Hypothalamus (tissue), 51 donors: ENCODE results near the gene RGS7.
"Not testable (repeated sequence)": the region's sequence is repeated elsewhere in the genome, so short reads cannot be mapped to it uniquely, and the experiment has no call there.

ENCODE experiments used
- DNase-seq, 51 donors: peaks; one replicate each; lab custom pipeline; 2025; lab: John Stamatoyannopoulos, UW

The RGS7 gene

DNA sequence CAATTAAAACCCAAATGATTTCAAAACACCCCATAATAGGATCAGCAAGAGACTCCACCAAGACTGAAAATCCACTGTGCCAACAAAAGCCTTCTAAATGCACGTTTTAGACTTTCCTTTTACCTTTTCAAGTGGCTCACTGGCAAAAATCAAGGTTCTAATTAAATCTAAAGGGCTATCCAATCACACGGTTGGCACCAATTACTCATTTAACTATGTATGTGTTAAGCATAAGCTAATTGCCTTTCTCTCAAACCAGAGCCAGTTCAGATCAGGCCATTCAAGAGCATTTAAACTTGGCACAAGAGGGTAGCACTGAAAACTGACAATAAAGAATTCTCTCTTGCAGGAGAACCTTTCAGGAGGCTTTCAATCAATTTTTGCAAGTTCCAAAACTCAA lies 139.5 kb downstream of the RGS7 start:
- DNase-seq: no peak

DNA sequence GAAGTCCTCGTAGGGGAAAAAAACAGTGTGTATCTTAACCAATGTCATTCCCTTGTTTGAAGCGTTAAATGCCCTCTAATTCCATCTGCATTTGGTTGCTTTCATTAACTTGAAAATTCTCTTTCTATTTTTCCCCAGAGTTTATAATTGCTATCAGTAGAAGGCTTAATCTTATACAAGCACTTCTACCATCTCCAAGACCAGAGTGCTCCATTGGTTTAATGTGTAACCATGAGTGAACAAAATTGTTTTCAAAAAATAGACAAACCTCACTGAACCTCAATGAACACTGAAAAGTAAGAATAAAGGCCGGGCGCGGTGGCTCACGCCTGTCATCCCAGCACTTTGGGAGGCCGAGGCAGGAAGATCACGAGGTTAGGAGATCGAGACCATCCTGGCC lies 141.3 kb downstream of the RGS7 start:
- DNase-seq: no peak

DNA sequence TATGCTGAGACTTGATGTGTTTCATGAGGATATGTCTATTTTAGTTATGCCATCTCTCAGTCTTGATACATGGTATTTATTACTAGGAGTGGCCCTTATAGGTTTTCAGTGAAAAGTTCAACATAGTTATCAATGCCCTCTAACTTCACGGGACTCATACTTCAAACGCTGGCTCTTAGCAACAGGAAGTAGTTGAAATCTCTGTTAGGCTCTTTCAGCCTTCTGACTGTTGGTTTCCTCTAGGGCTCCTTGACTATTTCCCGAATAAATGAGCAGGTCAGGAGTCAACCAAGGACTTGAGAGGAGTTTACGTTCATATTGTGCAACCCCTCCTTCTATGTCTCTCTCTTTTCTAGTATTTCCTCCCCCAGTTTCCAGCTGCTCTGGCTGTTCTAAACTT lies 141.8 kb downstream of the RGS7 start:
- DNase-seq: no peak

DNA sequence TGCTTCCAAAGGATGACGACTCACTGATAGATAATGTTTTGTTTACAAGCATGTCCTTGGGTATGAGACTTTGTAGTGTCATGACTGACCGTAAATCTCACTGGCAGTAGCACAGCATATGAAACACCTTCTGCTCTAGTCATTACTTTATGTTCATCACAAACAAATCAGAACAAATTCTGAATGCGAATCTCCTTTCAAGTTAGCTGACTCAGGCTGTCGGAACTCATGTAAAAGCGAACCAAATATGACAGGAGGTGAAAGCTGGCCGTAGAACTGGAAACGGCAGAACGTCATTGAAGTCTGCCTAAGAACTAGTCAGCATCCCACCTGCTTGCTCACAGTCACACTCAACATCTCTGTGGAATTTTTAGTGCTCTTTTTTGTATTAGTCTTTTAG lies 143.9 kb downstream of the RGS7 start:
- DNase-seq: peak in 1 of 51 donors; percentile 23

DNA sequence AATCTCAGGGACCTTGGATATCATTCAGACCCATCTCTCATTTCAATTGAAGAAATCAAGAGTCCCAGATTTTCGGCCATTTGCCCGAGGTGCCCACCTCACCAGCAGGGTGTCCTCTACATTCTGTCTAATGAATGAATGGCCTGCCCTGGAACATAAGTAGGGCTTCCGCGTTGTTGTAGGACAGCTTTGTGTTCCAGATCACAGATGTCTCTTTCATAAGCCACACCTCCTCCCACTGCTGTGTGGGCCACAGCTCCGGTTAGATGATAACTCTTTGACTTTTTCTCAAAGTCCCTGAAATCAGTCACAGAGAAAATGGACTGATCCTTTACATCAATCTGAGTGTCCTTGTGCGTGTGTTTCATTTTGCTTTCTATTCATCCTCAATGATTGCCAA lies 144.4 kb downstream of the RGS7 start:
- peak in 1 of 51 donors; percentile 23 for DNase-seq

DNA sequence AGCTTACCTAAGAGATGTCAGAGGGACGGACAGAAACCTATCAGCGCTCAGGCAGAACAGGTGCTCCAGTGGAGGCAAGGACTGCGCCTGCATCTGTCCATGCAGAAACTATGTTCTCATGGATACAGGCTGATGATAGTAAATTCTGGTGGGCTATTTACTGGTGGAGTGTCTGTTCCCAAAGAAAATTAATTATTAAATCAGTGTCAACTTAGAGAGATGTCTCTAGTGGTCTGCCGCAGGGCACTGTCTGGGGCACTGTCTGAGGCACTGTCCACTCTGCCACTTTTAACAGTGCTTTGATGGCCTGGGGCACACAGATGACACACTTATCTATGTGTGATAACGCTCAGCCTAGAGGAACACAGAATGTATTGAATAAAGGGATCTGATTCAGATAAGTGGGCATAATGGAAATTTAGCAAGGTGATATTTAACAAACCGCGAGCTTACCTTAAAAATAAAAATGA lies 148.1 kb downstream of the RGS7 start:
- no peak for DNase-seq

DNA sequence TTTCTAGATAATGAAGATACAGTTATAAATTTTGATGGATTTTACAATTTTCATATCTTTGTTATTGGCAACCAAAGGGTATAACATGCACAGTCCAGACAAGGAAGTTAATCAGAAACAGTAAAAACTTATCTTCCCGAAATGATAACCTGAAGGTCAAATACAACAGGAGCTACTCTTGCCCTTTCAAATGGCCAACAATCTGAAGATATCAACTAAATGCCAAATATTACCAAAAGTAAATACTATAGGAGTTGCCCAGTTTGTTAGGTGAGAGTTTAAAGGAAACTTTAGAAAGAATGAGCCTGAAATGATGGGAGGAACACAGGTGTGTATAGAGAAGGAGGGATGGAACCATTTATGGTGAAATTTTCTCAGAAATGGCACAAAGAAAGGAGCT lies 153.2 kb downstream of the RGS7 start:
- no peak for DNase-seq

DNA sequence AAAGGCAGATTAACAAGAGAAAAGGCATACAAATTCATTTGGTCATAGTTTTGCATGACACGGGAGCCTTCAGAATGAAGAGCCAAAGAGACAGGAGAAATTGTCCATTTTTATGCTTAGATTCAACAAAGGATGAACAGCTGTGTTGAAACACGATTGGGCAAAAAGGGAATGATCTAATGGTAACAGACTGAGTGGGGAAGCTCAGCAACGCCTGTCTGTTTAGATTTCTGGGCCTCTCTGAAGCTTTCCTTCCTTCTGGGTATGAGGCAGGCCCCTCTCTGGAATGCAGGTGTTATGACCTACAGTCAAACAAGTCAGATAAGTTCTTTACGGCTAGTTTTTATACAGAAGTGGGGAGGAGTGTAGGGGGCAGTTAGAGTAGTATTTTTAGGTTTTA lies 154.6 kb downstream of the RGS7 start:
- DNase-seq: no peak

DNA sequence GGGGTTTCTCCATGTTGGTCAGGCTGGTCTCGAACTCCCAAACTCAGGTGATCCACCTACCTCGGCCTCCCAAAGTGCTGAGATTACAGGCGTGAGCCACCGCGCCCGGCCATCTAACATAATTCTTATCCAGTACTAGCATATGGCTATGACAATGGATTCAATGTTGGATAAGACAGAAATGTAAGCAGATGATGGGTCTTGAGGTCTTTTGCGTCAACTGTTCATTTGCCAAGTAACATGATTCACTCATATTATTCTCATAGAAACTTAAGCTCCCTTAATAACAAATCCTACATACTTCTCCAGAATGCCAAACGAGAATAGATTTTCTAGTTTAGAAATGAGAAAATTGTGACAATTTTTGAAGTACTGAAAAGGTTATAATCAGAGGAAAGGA lies 170.3 kb downstream of the RGS7 start:
- DNase-seq: no peak

DNA sequence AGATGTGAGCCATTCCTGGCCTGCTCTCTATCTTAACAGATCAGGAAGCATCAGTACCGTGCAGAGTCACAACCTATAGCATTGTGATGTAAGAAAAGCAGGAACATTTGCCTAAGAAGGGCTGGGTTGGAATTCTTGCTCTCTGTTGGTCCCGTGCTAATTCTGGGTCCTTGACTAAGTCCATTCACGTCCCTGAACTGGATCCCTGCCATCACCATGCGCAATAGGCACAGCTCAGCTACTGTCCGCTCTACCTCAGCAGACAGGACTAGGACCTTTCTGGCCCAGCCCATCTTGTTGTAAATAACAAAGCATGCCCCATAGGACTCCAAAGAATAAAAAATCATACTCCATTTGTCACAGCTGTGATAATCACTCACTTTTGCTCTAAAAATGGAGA lies 175.0 kb downstream of the RGS7 start:
- DNase-seq: no peak

DNA sequence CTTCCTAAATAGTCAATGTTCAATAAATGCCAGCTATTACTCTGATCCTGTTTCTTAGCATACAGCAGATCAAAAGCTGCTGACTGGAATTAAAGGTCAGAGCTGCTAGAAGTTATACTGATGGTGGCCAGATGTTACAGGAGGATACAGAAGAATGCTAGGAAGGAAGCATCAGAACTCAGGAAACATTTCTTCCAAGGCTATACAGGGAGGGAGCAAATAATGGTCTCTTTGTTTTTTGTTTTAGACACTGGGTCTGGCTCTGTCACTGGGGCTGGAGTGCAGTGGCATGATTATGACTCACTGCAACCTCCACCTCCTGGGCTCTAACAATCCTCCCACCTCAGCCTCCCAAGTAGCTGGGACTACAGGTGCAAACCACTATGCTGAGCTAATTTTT lies 175.5 kb downstream of the RGS7 start:
- DNase-seq: no peak

DNA sequence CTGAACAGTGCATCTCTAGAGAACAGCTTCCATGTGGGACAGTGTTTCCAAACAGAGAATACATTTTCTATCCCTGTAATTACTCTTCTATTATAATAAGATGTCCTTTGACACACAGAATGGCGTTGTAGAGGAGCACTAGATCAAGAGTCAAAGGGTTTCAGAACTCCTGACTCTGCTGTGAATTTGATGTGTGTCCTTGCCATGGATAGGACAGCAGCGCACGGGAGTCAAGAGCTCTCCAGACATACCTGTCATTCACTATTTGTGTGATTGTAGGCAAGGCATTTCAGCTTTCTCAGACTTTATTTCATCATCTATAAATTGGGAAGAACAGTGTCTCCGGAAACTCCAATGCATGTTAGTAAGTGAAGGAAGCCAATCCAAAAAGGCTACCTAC lies 176.4 kb downstream of the RGS7 start:
- DNase-seq: no peak

DNA sequence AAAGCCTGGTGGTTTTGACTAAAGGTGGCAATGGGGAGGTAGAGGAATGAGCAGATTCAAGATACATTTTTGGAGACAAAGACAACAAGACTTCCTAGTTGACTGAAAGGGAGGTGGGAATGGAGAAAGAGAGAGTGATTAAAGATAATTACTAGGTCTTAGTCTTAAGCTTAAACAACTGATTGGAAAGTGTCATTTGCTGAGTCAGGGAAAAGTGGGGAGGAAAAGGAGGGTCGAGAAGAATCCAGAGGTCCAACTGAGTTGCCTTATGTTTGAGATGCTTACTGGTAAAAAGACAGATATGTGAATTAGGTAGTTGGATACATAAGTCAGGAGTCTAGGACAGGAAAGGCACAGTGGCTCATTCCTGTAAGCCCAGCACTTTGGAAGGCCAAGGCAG lies 179.3 kb downstream of the RGS7 start:
- no peak for DNase-seq

DNA sequence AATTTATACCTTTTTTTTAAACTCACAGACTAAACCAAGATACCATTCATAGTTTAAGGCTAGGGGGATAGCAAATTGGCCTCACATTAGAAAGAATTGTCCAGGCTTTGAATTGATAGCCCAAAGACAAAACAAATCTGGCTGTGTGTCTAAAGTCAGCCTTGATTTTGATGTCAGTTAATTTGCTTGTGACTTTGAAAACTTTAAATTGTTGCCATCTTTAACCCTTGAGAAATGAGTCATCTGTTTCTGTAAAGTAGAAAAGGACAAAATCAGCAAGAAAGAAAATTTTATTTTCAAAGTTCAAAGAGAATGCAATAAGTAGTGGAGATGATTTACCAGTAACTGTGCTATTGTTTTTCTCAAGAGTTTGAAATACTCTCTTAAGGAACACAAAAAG lies 184.5 kb downstream of the RGS7 start:
- DNase-seq: no peak

DNA sequence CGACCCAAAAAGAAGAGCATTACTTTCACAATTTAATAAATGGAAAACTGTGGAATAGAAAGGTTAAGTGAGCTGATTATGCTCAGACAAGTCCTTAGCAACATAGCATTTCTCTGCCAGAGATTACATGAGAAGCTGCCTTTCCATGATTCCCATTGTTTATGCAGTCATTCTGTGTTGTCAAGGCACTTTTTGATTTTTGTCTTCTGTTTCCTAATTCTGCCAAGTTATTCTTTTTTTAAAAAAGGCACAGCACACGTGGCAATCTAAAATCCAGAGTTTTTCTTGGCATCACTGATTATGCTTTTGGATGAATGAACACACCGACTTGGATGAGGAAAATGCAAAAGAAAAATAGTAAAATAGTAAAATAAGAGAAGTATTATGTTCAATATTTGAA lies 185.0 kb downstream of the RGS7 start:
- DNase-seq: no peak

DNA sequence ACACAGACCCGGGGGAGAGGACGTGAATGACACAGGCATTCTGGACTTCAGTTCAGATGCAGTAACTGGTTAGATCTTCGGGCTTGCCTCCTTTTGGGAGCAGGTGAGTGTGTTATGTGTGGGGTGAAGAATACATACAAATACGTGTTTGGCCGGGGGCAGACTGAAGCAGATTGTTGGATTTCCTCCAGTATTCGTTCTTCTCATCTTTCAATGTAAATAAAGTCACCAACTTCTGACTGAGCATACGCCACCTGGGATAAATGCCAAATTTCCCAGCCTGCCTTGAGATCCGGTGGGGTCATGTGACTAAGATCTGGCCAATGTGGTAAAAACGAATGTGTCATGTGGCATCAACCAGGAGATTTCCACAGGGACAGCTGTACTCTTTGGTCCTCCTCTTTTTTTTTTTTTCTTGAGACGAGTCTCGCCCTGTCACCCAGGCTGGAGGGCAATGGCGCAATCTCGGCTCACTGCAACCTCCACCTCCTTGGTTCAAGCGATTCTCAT lies 189.8 kb downstream of the RGS7 start:
- DNase-seq: no peak

DNA sequence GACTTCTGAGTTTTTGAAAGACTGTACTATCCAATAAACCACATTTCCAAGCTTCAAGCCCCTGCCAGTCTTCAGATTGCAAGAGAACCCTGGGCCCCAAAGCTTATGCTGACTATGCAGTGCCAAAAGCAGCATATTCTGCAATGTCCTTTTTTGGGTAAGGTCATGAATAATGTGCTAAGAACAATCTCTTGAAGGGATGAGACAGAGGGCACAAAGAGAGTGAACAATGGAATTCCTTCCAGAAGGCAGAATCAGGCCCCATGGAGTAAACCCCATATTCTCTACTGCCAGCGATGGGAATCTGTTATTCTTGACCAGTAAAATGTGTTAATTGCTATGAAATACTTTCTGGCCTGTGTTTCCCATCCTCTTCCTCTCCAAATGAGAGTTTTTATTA lies 190.4 kb downstream of the RGS7 start:
- no peak for DNase-seq

DNA sequence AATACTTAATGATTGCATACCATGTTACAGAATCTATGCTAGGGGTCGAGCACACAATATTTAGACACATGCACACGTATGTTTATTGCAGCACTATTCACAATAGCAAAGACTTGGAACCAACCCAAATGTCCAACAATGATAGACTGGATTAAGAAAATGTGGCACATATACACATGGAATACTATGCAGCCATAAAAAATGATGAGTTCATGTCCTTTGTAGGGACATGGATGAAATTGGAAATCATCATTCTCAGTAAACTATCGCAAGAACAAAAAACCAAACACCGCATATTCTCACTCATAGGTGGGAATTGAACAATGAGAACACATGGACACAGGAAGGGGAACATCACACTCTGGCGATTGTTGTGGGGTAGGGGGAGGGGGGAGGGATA lies 191.7 kb downstream of the RGS7 start:
- DNase-seq: not testable (repeated sequence)

DNA sequence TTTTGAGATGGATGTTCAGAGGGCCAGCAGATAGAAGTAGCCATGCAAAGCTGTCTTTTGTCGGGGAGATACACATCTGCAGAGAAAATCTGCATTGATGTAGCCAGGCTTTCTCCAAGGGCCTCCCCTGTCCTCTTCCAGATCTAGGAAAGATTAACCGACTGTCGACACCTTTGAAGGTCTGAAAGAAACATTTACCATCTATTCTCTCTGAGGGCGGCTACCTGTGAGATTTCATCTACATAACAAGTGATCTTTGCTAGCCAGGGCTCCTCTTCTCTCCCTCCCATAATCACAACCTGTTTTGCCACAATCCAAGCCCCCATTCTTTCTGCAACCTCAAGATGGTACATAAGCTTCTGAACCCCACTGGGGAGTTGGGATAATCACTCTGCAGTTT lies 193.6 kb downstream of the RGS7 start:
- no peak for DNase-seq

DNA sequence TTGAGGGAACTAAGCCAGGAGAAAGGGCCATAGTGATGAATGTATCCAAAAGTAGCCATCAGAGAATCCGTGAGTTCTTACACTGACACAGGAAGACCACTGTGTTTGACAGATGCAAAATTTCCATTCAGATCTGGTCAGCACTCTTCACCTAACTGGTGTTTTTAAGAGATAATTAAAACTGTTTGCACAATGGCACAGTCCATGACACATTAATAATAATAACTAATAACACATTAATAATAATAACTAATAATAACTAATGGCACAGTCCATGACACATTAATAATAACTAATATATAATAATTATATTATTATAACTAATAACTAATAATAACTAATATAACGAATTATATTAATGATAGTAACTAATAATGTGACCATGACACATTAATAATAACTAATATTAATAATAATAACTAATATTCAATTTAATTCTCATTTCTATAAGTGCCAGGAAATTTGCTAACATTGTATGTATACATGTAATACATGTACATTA lies 195.8 kb downstream of the RGS7 start:
- no peak for DNase-seq

DNA sequence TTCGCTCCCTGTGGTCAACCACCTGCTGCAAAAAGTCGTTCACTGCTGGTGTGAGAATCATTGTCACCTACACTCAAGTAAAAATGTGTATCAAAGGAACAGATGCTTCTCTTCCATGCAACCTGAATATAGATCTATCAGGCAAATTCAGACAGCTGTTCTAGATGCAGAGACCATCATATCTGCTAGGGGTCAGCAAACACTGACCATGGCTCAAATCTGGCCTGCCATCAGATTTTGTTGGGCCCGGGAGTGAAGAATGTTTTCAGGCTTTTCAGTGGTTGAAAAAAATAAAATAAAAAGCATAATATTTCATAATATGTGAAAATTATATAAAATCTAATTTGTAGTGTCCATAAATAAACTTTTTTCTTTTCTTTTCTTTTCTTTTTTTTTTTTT lies 199.6 kb downstream of the RGS7 start:
- DNase-seq: no peak

DNA sequence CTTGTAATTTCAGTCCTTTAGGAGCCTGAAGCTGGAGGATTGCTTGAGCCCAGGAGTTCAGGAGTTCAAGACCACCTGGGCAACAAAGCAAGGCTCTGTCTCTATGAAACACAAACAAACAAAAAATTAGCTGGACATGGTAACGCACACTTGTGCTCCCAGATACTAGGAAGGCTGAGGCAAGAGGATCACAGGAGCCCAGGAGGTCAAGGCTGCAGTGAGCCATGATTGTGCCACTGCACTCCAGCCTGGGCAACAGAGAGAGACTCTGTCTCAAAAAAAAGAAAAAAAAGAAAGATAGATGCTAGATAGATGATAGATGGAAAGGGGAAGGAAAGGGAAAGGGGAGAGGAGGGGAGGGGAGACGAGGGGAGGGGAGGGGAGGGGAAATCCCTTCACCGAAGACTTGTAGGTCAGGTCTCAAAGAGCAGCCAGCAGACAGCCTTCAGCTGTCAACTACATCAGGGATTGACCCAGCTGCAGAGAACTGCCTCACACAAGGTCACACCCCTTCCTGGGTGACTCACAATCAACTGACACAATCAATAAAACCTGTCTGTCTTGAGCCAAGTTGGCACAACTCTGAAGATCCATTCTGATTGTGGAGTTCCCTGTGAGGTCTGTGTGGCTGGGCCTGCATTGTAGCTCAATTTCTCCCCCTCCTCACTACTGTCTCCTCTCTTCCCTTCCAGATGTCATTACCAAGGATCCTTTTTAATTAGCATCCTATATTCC lies 200.6 kb downstream of the RGS7 start:
- no peak for DNase-seq

DNA sequence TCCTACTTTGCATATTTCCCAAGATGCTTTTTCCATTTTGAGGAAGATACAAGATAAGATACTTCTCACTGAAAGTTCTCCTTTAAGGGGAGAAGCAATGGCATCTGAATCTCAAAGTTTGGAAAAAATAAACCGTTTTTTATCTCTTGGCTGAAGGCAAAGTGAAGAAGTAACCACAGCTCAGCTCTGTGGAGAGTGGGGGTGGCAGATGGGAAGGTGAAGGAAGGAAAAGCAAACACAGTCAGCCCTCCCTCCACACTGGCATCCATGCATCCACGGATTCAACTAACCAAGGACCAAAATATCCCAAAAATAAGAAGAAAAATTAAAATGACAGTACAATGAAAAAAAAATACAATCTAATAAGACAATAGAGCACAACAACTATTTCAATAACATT lies 211.1 kb downstream of the RGS7 start:
- DNase-seq: no peak
